Measurements from ENCODE around the gene SLC23A2.

SLC23A2 gene

DNA sequence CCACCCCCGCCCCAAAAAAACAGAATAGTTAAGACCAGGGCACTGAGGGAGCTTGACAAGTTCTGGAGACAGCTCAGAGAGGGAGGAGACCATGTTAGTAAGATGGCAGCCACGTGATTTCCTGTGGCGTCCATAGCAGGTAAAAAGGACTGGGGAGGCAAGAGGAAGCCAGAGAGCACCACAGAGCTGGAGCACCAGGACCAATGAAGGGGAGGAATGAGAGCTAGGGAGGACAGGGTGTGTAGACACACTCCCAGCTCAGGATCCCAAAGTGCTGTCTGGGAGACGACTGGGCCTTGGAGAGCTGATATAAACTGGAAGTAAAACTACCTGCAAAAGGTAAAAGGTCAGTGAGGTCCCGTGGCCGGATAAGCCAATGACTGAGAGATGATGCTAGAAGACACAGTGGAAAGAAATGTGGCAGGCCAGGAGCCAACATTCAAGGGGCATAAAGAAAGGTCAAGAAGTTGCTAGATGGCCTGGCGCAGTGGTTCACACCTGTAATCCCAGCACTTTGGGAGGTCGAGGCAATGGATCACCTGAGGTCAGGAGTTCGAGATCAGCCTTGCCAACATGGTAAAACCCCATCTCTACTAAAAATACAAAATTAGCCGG is 39.0 kb downstream of the SLC23A2 start (continued):
- TF ChIP-seq, protein P1, sequence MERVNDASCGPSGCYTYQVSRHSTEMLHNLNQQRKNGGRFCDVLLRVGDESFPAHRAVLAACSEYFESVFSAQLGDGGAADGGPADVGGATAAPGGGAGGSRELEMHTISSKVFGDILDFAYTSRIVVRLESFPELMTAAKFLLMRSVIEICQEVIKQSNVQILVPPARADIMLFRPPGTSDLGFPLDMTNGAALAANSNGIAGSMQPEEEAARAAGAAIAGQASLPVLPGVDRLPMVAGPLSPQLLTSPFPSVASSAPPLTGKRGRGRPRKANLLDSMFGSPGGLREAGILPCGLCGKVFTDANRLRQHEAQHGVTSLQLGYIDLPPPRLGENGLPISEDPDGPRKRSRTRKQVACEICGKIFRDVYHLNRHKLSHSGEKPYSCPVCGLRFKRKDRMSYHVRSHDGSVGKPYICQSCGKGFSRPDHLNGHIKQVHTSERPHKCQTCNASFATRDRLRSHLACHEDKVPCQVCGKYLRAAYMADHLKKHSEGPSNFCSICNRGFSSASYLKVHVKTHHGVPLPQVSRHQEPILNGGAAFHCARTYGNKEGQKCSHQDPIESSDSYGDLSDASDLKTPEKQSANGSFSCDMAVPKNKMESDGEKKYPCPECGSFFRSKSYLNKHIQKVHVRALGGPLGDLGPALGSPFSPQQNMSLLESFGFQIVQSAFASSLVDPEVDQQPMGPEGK (CRISPR knock-in tag; IDR thresholded peaks at IDR 0.05; ENCODE audit: borderline replicate concordance) = no peak
- TF ChIP-seq RARB (CRISPR knock-in tag; IDR thresholded peaks at IDR 0.05) (no peak), ISL1 (CRISPR knock-in tag; IDR thresholded peaks at IDR 0.05) (no peak)

DNA sequence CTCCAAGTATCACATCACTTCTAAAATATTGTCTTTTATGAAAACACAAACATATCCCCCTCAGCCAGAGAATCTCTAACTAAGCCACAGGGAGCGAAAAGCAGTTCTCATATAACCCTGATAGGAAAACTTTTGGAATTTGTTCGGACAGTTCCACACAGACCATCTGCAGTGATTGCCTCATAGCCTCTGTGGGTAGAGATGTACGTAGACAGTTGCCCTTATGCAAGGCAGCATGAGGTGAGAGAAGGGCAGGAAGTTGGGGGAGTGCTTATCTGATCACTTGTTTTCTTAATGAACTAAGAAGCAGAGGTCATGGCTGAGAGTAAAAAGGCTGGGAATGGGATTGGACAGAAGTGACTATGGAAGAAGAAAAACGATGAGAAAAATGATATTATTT is 39.6 kb downstream of the SLC23A2 start:
- no peak for TF ChIP-seq ZNF565 (CRISPR knock-in tag; conservative IDR thresholded peaks at IDR 0.05; ENCODE audit: low read depth)
- no peak for TF ChIP-seq ZNF8 (CRISPR knock-in tag; IDR thresholded peaks at IDR 0.05)
- TF ChIP-seq ZFP3 (CRISPR knock-in tag; IDR thresholded peaks at IDR 0.05) = no peak
- TF ChIP-seq RARB (CRISPR knock-in tag; IDR thresholded peaks at IDR 0.05) = no peak
- TF ChIP-seq PPARA (CRISPR knock-in tag; IDR thresholded peaks at IDR 0.05; ENCODE audit: borderline replicate concordance) = no peak
- no peak for TF ChIP-seq ZNF70 (CRISPR knock-in tag; IDR thresholded peaks at IDR 0.05)
- TF ChIP-seq CSDC2 (CRISPR knock-in tag; IDR thresholded peaks at IDR 0.05) = no peak
- TF ChIP-seq, protein P1 (CRISPR knock-in tag; IDR thresholded peaks at IDR 0.05; ENCODE audit: borderline replicate concordance) = no peak
- TF ChIP-seq ZC3H10 (CRISPR knock-in tag; IDR thresholded peaks at IDR 0.05) = no peak
- TF ChIP-seq, protein P2, sequence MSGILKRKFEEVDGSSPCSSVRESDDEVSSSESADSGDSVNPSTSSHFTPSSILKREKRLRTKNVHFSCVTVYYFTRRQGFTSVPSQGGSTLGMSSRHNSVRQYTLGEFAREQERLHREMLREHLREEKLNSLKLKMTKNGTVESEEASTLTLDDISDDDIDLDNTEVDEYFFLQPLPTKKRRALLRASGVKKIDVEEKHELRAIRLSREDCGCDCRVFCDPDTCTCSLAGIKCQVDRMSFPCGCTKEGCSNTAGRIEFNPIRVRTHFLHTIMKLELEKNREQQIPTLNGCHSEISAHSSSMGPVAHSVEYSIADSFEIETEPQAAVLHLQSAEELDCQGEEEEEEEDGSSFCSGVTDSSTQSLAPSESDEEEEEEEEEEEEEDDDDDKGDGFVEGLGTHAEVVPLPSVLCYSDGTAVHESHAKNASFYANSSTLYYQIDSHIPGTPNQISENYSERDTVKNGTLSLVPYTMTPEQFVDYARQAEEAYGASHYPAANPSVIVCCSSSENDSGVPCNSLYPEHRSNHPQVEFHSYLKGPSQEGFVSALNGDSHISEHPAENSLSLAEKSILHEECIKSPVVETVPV (CRISPR knock-in tag; IDR thresholded peaks at IDR 0.05) = no peak
- TF ChIP-seq OSR1 (CRISPR knock-in tag; IDR thresholded peaks at IDR 0.05) = no peak
- no peak for TF ChIP-seq TCF4 (CRISPR knock-in tag; IDR thresholded peaks at IDR 0.05; ENCODE audit: borderline replicate concordance)
- TF ChIP-seq ISL1 (CRISPR knock-in tag; IDR thresholded peaks at IDR 0.05) = no peak
- no peak for TF ChIP-seq GLIS3 (CRISPR knock-in tag; IDR thresholded peaks at IDR 0.05)
- TF ChIP-seq, protein P3, sequence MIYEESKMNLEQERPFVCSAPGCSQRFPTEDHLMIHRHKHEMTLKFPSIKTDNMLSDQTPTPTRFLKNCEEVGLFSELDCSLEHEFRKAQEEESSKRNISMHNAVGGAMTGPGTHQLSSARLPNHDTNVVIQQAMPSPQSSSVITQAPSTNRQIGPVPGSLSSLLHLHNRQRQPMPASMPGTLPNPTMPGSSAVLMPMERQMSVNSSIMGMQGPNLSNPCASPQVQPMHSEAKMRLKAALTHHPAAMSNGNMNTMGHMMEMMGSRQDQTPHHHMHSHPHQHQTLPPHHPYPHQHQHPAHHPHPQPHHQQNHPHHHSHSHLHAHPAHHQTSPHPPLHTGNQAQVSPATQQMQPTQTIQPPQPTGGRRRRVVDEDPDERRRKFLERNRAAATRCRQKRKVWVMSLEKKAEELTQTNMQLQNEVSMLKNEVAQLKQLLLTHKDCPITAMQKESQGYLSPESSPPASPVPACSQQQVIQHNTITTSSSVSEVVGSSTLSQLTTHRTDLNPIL (CRISPR knock-in tag; IDR thresholded peaks at IDR 0.05; ENCODE audit: low read depth) = no peak
- TF ChIP-seq ARNTL (CRISPR knock-in tag; IDR thresholded peaks at IDR 0.05; ENCODE audit: borderline replicate concordance, low read depth) = no peak
- no peak for TF ChIP-seq TOX (CRISPR knock-in tag; IDR thresholded peaks at IDR 0.05; ENCODE audit: borderline replicate concordance)
- TF ChIP-seq, protein P4, sequence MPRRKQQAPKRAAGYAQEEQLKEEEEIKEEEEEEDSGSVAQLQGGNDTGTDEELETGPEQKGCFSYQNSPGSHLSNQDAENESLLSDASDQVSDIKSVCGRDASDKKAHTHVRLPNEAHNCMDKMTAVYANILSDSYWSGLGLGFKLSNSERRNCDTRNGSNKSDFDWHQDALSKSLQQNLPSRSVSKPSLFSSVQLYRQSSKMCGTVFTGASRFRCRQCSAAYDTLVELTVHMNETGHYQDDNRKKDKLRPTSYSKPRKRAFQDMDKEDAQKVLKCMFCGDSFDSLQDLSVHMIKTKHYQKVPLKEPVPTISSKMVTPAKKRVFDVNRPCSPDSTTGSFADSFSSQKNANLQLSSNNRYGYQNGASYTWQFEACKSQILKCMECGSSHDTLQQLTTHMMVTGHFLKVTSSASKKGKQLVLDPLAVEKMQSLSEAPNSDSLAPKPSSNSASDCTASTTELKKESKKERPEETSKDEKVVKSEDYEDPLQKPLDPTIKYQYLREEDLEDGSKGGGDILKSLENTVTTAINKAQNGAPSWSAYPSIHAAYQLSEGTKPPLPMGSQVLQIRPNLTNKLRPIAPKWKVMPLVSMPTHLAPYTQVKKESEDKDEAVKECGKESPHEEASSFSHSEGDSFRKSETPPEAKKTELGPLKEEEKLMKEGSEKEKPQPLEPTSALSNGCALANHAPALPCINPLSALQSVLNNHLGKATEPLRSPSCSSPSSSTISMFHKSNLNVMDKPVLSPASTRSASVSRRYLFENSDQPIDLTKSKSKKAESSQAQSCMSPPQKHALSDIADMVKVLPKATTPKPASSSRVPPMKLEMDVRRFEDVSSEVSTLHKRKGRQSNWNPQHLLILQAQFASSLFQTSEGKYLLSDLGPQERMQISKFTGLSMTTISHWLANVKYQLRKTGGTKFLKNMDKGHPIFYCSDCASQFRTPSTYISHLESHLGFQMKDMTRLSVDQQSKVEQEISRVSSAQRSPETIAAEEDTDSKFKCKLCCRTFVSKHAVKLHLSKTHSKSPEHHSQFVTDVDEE (CRISPR knock-in tag; IDR thresholded peaks at IDR 0.05) = no peak
- TF ChIP-seq, protein P5, sequence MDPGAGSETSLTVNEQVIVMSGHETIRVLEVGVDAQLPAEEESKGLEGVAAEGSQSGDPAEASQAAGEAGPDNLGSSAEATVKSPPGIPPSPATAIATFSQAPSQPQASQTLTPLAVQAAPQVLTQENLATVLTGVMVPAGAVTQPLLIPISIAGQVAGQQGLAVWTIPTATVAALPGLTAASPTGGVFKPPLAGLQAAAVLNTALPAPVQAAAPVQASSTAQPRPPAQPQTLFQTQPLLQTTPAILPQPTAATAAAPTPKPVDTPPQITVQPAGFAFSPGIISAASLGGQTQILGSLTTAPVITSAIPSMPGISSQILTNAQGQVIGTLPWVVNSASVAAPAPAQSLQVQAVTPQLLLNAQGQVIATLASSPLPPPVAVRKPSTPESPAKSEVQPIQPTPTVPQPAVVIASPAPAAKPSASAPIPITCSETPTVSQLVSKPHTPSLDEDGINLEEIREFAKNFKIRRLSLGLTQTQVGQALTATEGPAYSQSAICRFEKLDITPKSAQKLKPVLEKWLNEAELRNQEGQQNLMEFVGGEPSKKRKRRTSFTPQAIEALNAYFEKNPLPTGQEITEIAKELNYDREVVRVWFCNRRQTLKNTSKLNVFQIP (CRISPR knock-in tag; IDR thresholded peaks at IDR 0.05; ENCODE audit: borderline replicate concordance, low read depth) = no peak
- TF ChIP-seq ESRRG (CRISPR knock-in tag; IDR thresholded peaks at IDR 0.05) = no peak
- no peak for ATAC-seq

Measured in SK-N-SH treated with all-trans-retinoic acid at 6 μM for 48 hours (cell line).